OCI-LY3 (cell line): ENCODE data around the gene ACTR5.

Experiments used
- H2AFZ ChIP-seq: fragments of 200-600, 300-600 bp; shearing (Covaris generic); 2 replicates; pipeline ENCODE4 v1.6.0; 2014; ENCODE audit warnings: antibody characterized with exemption, low read depth, low read length
- H3K27ac ChIP-seq: fragments of 200-600, 300-600 bp; sonication (generic); 2 replicates; pipeline ENCODE4 v1.5.1; 2014; ENCODE audit warnings: mild to moderate bottlenecking, low read length, moderate library complexity, mixed read lengths
- H3K27me3 ChIP-seq: fragments of 200-600, 300-600 bp; sonication (generic); 2 replicates; pipeline ENCODE4 v1.6.1; 2014; ENCODE audit warnings: low read depth, low read length, mixed read lengths
- H3K36me3 ChIP-seq: fragments of 200-600, 300-600 bp; sonication (generic); replicated peaks from 2 replicates; pipeline ENCODE3; 2014; ENCODE audit warnings: low read depth, low read length, mixed read lengths
- H3K4me1 ChIP-seq: fragments of 300-600, 200-600 bp; sonication (generic); 2 replicates; pipeline ENCODE4 v1.6.1; 2014; ENCODE audit warnings: low read length, mixed read lengths
- H3K4me2 ChIP-seq: fragments of 200-600, 300-600 bp; sonication (generic); 2 replicates; pipeline ENCODE4 v1.6.1; 2014; ENCODE audit warnings: low read length, mixed read lengths
- H3K4me3 ChIP-seq: fragments of 300-600, 200-600 bp; sonication (generic); 2 replicates; pipeline ENCODE4 v1.5.1; 2014; ENCODE audit warnings: antibody characterized with exemption, mild to moderate bottlenecking, low read length, moderate library complexity
- H3K79me2 ChIP-seq: fragments of 300-600, 200-600 bp; shearing (Covaris generic); 2 replicates; pipeline ENCODE4 v1.6.1; 2014; ENCODE audit warnings: mild to moderate bottlenecking, low read length, mixed read lengths
- H3K9ac ChIP-seq: fragments of 300-600, 200-600 bp; shearing (Covaris generic); 2 replicates; pipeline ENCODE4 v1.6.0; 2014; ENCODE audit warnings: mild to moderate bottlenecking, low read length, moderate library complexity
- H3K9me3 ChIP-seq: fragments of 200-600, 300-600 bp; shearing (Covaris generic); 2 replicates; pipeline ENCODE4 v1.6.1; 2014; ENCODE audit warnings: low read length, mixed read lengths; ENCODE audit not compliant: insufficient read depth
- H4K20me1 ChIP-seq: fragments of 200-600, 300-600 bp; sonication (generic); 2 replicates; pipeline ENCODE4 v1.6.1; 2016; ENCODE audit warnings: low read length, mixed read lengths; ENCODE audit not compliant: insufficient read depth
- EZH2phosphoT487 ChIP-seq: fragments of 200-600 bp; shearing (Covaris generic); IDR thresholded peaks from 2 replicates; pipeline ENCODE4 v1.6.1; 2018; ENCODE audit warnings: antibody characterized with exemption, mixed run types, low read depth
- TF ChIP-seq, protein P1 (sequence below): fragments of 200-600, 300-600 bp; sonication (generic); IDR thresholded peaks from 2 replicates; pipeline ENCODE4 v1.5.1; 2014; ENCODE audit warnings: antibody characterized with exemption, low read length, low read depth

ACTR5 gene

GRCh38 chr20:38724626-38725147 is 23.6 kb upstream of the ACTR5 start:
- Histone ChIP-seq H3K4me1 (no peaks in the 10 kb centered on the region), H3K36me3 (no peaks in the 10 kb centered on the region), H3K4me3 (no peak overlapping the region), H3K4me2 (no peak overlapping the region), H3K79me2 (no peaks in the 10 kb centered on the region), H3K27ac (no peak overlapping the region), H3K27me3 (peaks cover 36% of the 10 kb centered on the region), H3K9me3 (no peaks in the 10 kb centered on the region), H3K9ac (no peak overlapping the region), H2AFZ (no peak overlapping the region), H4K20me1 (no peaks in the 10 kb centered on the region)
- TF ChIP-seq, protein P1, sequence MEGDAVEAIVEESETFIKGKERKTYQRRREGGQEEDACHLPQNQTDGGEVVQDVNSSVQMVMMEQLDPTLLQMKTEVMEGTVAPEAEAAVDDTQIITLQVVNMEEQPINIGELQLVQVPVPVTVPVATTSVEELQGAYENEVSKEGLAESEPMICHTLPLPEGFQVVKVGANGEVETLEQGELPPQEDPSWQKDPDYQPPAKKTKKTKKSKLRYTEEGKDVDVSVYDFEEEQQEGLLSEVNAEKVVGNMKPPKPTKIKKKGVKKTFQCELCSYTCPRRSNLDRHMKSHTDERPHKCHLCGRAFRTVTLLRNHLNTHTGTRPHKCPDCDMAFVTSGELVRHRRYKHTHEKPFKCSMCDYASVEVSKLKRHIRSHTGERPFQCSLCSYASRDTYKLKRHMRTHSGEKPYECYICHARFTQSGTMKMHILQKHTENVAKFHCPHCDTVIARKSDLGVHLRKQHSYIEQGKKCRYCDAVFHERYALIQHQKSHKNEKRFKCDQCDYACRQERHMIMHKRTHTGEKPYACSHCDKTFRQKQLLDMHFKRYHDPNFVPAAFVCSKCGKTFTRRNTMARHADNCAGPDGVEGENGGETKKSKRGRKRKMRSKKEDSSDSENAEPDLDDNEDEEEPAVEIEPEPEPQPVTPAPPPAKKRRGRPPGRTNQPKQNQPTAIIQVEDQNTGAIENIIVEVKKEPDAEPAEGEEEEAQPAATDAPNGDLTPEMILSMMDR, result no peak
- TF ChIP-seq EZH2phosphoT487, result no peak

DNA sequence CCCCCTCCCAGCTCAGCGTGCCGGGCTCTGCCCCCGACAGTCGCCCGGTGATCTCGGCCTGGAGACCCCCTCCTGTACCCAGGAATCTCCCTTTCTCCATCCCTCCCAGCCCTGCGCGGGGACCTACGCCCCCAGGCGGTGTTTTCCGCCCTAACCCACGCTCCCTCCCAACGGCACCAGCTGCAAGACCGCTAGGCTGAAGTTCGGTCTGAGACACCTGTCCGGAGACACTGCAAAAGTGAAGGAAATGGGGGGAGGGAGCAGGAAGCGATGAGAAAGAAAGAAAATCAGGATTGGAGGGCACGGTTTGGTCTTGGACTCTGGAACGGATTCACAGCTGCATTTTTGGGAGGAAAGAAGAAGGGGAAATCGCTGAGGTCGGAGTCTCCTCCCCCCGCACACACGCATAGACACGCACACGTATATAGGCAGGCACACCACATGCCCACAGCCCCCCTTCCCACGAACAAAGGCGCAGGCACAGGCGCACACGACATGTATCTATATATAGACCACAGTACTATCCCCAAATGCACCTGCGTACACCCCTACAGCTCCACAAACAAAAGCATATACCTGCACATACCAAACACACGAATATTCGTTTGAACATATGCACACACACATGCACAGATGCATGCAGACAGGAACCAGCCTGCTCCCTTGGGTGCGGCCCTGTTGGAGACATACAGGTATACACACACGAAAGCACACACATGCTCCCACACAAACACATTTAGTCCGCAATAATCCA is 22.9 kb upstream of the ACTR5 start:
- H4K20me1 ChIP-seq, result no peaks in the 10 kb centered on the region

DNA sequence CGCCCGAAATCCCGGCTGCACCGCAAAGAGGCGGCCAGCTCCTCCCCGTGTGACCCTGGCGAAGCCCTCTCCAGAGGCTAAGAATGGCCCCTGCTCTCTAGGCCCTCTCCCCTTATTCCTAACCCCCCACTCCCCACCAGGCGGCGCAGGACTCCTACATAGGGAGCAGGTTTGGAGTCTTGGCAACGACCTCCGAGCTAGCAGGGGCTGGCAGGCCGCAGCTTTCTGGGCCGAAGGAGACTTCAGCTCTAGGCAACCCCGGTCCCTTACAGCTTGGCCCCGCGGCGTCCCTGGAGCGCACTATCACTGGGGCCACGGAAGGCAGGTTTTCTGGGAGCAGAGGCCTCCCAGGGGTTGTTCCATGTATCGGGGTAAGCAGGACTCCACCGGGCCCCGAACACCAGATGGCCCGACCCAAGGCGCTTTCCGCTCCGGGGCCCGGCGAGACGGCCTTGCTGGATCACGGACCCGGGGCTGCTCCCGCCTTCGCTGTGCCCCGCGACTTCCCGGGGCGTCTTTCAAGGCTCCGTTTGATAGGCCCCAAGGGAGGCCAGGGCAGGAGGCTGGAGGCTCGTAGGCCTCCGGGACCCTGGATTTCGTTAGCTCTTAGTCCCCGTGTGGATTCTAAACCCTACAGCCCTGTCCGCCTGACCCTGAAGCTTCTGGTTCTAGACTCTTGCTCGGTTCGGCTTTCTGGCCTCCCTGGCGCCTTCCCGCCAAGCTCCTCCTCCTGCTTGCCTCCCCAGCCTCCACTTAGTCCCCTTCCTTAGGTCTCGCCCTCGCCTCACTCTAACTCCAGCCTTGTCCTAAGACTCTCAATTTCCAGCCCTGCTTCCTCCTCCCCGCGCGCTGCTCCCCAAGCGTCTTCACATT is 22.1 kb upstream of the ACTR5 start:
- TF ChIP-seq, protein P1, result peak; percentile 34; the same call in 1 of the 2 replicates
- TF ChIP-seq EZH2phosphoT487, result no peak
- H4K20me1 ChIP-seq, result no peaks in the 10 kb centered on the region

More for the DNA sequence above, 22.9 kb upstream of the ACTR5 start:
- H2AFZ ChIP-seq, result no peak overlapping the region
- H3K4me3 ChIP-seq, result no peak overlapping the region
- no peak overlapping the region for H3K27ac ChIP-seq
- peaks cover 34% of the 10 kb centered on the region for H3K27me3 ChIP-seq
- H3K4me2 ChIP-seq, result no peak overlapping the region
- no peak overlapping the region for H3K9ac ChIP-seq
- TF ChIP-seq EZH2phosphoT487, result no peak
- TF ChIP-seq, protein P1, result no peak
- no peaks in the 10 kb centered on the region for H3K79me2 ChIP-seq
- H3K9me3 ChIP-seq, result no peaks in the 10 kb centered on the region
- no peaks in the 10 kb centered on the region for H3K4me1 ChIP-seq
- H3K36me3 ChIP-seq, result no peaks in the 10 kb centered on the region

More for the DNA sequence above, 22.1 kb upstream of the ACTR5 start:
- H3K9ac ChIP-seq, result no peak overlapping the region
- H3K36me3 ChIP-seq, result no peaks in the 10 kb centered on the region
- H3K27me3 ChIP-seq, result peaks cover 30% of the 10 kb centered on the region
- H3K4me2 ChIP-seq, result no peak overlapping the region
- no peaks in the 10 kb centered on the region for H3K9me3 ChIP-seq
- no peak overlapping the region for H3K27ac ChIP-seq
- H3K79me2 ChIP-seq, result no peaks in the 10 kb centered on the region
- peaks cover under 1% of the 10 kb centered on the region; the same call in 1 of the 2 replicates for H3K4me1 ChIP-seq
- H3K4me3 ChIP-seq, result no peak overlapping the region
- H2AFZ ChIP-seq, result no peak overlapping the region
